Fibroblast of lung (primary cell): Measurements from ENCODE around the gene IRAK1. TPM values are rescaled to one million over a fixed set of nuclear protein-coding genes. Genes with fewer than 3 reads are reported as not detected.

Source experiments
- DNase-seq, 2 donors: peaks; one replicate each; pipeline versions ENCODE4 v3.0.0 to v3.0.0-alpha.2; 2010; ENCODE audit warnings: low read depth in 2 of 2
- H2AFZ ChIP-seq: 2 replicates; pipeline ENCODE4 v1.5.1; 2012; ENCODE audit warnings: low read length, control low read depth, inconsistent platforms
- H3K27ac ChIP-seq: 2 replicates; pipeline ENCODE4 v1.5.1; 2011; ENCODE audit warnings: low read length, control low read depth; ENCODE audit not compliant: insufficient read depth
- H3K27me3 ChIP-seq: 2 replicates; pipeline ENCODE4 v1.5.1; 2011; ENCODE audit warnings: mild to moderate bottlenecking, low read length; ENCODE audit not compliant: control insufficient read depth, insufficient read depth
- H3K36me3 ChIP-seq: 2 replicates; pipeline ENCODE4 v1.5.1; 2011; ENCODE audit warnings: low read length; ENCODE audit not compliant: control insufficient read depth, insufficient read depth
- H3K4me1 ChIP-seq: 2 replicates; pipeline ENCODE4 v1.5.1; 2011; ENCODE audit warnings: low read length; ENCODE audit not compliant: control insufficient read depth, insufficient read depth; ENCODE audit errors: extremely low read depth
- H3K4me2 ChIP-seq: 2 replicates; pipeline ENCODE4 v1.5.1; 2011; ENCODE audit warnings: low read length, control low read depth; ENCODE audit not compliant: insufficient read depth; ENCODE audit errors: extremely low read depth
- H3K4me3 ChIP-seq, 4 experiments: fragments of 200-600 bp in 1 of 4; sonication (generic) in 1 of 4; replicated peaks in 1 of 4; 2 replicates each; pipeline ENCODE4 v1.5.1; 2011 to 2016; ENCODE audit warnings: low read length in 4 of 4, low read depth in 3 of 4, mild to moderate bottlenecking in 3 of 4, control low read depth in 2 of 4, inconsistent platforms in 1 of 4, mixed read lengths in 1 of 4; ENCODE audit not compliant: insufficient read depth in 1 of 4; ENCODE audit errors: control extremely low read depth in 1 of 4
- H3K79me2 ChIP-seq: 2 replicates; pipeline ENCODE4 v1.5.1; 2012; ENCODE audit warnings: mild to moderate bottlenecking, low read length, inconsistent platforms; ENCODE audit not compliant: control insufficient read depth, insufficient read depth
- H3K9ac ChIP-seq: 2 replicates; pipeline ENCODE4 v1.5.1; 2011; ENCODE audit warnings: mild to moderate bottlenecking, low read length, control low read depth; ENCODE audit not compliant: insufficient read depth
- H3K9me3 ChIP-seq: 2 replicates; pipeline ENCODE4 v1.5.1; 2012; ENCODE audit warnings: low read depth, low read length; ENCODE audit not compliant: control insufficient read depth, insufficient read depth
- H4K20me1 ChIP-seq: 2 replicates; pipeline ENCODE4 v1.5.1; 2011; ENCODE audit warnings: low read length; ENCODE audit not compliant: control insufficient read depth, insufficient read depth; ENCODE audit errors: extremely low read depth
- EZH2 ChIP-seq: IDR thresholded peaks from 2 replicates; pipeline ENCODE4 v1.5.1; 2012; ENCODE audit warnings: low read length, control low read depth, mild to moderate bottlenecking; ENCODE audit errors: missing control alignments
- polyA plus RNA-seq, 2 donors: library from polyadenylated mRNA; depleted of rRNA in 1 of 2; stranded (reverse) in 1 of 2; unstranded in 1 of 2; fragments of >200 nt; gene quantifications; 2 replicates each; pipeline ENCODE4 v1.2.1, GENCODE V29; 2011 to 2012; ENCODE audit warnings: missing spikeins in 1 of 2
- total RNA-seq: library from RNA; depleted of rRNA; stranded (reverse); fragments of >200 nt; gene quantifications from 2 replicates; pipeline ENCODE4 v1.2.1, GENCODE V29; 2014
- TF ChIP-seq, protein P1 (sequence below), 2 donors: IDR thresholded peaks in 1 of 2; conservative IDR thresholded peaks in 1 of 2; 1 replicate in 1 of 2; 2 replicates in 1 of 2; pipeline ENCODE4 v1.5.1; 2011 to 2012; ENCODE audit warnings: low read length in 2 of 2, control low read depth in 1 of 2, inconsistent platforms in 1 of 2, low read depth in 1 of 2, mild to moderate bottlenecking in 1 of 2

The IRAK1 gene
- total and polyA plus RNA-seq, 2 donors (not counting 1 experiment from before 2014, with no cell fraction given), result 25.9 to 65.9 TPM

- H3K36me3 ChIP-seq, result peaks cover 6% of the 10 kb centered on the region
- no peak for DNase-seq
- H3K9me3 ChIP-seq, result no peaks in the 10 kb centered on the region
- H4K20me1 ChIP-seq, result no peaks in the 10 kb centered on the region
- no peak overlapping the region for H3K4me2 ChIP-seq
- no peaks in the 10 kb centered on the region for H3K27me3 ChIP-seq
- H3K4me1 ChIP-seq, result no peaks in the 10 kb centered on the region
- TF ChIP-seq EZH2, result no peak
- TF ChIP-seq, protein P1, sequence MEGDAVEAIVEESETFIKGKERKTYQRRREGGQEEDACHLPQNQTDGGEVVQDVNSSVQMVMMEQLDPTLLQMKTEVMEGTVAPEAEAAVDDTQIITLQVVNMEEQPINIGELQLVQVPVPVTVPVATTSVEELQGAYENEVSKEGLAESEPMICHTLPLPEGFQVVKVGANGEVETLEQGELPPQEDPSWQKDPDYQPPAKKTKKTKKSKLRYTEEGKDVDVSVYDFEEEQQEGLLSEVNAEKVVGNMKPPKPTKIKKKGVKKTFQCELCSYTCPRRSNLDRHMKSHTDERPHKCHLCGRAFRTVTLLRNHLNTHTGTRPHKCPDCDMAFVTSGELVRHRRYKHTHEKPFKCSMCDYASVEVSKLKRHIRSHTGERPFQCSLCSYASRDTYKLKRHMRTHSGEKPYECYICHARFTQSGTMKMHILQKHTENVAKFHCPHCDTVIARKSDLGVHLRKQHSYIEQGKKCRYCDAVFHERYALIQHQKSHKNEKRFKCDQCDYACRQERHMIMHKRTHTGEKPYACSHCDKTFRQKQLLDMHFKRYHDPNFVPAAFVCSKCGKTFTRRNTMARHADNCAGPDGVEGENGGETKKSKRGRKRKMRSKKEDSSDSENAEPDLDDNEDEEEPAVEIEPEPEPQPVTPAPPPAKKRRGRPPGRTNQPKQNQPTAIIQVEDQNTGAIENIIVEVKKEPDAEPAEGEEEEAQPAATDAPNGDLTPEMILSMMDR (conservative IDR thresholded peaks at IDR 0.05 in 1 of 2, IDR thresholded peaks at IDR 0.05 in 1 of 2; ENCODE audit: low read depth in 1 of 2, low read length in 2 of 2), result no peak
- no peak overlapping the region for H3K4me3 ChIP-seq
- no peak overlapping the region for H3K9ac ChIP-seq
- H3K27ac ChIP-seq, result no peak overlapping the region
- peaks cover 3% of the 10 kb centered on the region for H3K79me2 ChIP-seq
- H2AFZ ChIP-seq, result no peak overlapping the region
Measured at GRCh38 chrX:154030715-154031305, 11.1 kb upstream of the IRAK1 start.

- no peak for DNase-seq
- H3K27me3 ChIP-seq, result no peaks in the 10 kb centered on the region
- TF ChIP-seq EZH2, result no peak
- TF ChIP-seq, protein P1 (conservative IDR thresholded peaks at IDR 0.05 in 1 of 2, IDR thresholded peaks at IDR 0.05 in 1 of 2; ENCODE audit: low read depth in 1 of 2, low read length in 2 of 2), result no peak
Measured at GRCh38 chrX:154030266-154030665, 10.6 kb upstream of the IRAK1 start.

DNA sequence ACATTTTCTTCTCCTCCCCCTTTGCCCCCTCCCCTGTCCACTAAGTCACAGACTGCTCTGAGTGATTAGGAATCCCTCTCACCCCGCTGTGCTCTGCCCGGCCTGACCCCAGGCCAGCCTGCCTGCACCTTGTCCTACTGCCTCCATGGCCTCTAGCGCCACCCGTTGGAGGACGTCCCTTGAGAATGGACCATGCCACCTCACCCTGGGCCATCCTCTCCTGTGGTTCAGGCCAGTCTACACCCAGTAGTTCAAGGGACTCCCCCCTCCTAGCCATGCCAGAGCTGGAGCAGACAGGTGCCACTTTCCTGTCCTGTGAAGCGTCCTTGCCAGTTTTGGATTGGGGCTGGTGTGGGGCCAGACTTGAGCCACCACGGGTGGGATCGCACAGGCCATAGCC, 9.7 kb upstream of the IRAK1 start:
- Histone ChIP-seq H3K79me2 (peaks cover 3% of the 10 kb centered on the region), H3K36me3 (peaks cover 6% of the 10 kb centered on the region), H2AFZ (no peak overlapping the region), H3K4me1 (no peaks in the 10 kb centered on the region), H3K27ac (no peak overlapping the region), H3K9ac (no peak overlapping the region), H3K4me3 (no peak overlapping the region), H4K20me1 (no peaks in the 10 kb centered on the region), H3K9me3 (no peaks in the 10 kb centered on the region), H3K27me3 (no peaks in the 10 kb centered on the region), H3K4me2 (no peak overlapping the region)
- DNase-seq, result no peak
- TF ChIP-seq, protein P1 (conservative IDR thresholded peaks at IDR 0.05 in 1 of 2, IDR thresholded peaks at IDR 0.05 in 1 of 2; ENCODE audit: low read depth in 1 of 2, low read length in 2 of 2), result no peak
- no peak for TF ChIP-seq EZH2

More at GRCh38 chrX:154030266-154030665, 10.6 kb upstream of the IRAK1 start:
- Histone ChIP-seq H3K9ac (no peak overlapping the region), H3K4me2 (no peak overlapping the region), H2AFZ (no peak overlapping the region), H3K79me2 (peaks cover 3% of the 10 kb centered on the region), H3K4me3 (no peak overlapping the region), H3K27ac (no peak overlapping the region), H3K9me3 (no peaks in the 10 kb centered on the region), H3K4me1 (no peaks in the 10 kb centered on the region), H3K36me3 (peaks cover 6% of the 10 kb centered on the region), H4K20me1 (no peaks in the 10 kb centered on the region)
